ENCODE measurements around the gene NTN3.

NTN3 gene

GRCh38 chr16:2464333-2464732, 6.8 kb upstream of the NTN3 start:
- in situ Hi-C loops (cut with HindIII; ENCODE audit: low sequenced_read_pairs), result no loop called here

DNA sequence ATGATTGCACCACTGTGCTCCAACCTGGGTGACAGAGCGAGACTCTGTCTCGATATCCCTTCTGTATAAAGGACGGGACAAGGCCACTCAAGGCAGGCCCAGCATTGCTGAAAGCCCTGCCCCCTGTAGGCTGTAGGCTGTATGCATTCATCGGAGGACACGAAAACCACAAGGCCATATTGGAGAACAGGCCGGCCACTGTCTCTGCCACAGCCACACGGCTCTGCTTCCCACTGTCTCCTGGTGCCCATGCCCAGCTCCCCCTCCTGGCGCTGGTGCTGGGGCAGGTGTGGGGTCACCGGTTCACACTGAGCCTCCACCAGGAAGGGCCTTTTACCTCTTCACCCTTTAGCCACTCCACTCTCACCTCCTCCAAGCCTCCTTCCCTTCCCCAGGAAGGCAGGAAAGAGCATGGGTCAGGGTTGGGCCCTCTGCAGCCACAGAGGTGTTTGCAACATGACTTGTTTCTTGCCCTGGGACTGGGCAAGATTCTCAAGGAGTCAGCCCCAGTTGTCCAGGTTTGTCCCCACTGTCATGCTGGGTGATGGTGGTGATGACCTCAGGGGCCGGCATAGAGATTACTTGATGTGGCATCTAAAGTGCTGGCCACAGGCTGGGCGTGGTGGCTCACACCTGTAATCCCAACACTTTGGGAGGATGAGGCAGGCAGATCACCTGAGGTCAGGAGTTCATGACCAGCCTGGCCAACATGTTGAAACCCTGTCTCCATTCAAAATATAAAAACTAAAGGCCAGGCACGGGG, 5.3 kb upstream of the NTN3 start:
- in situ Hi-C loops (cut with HindIII; ENCODE audit: low sequenced_read_pairs), result no loop called here

DNA sequence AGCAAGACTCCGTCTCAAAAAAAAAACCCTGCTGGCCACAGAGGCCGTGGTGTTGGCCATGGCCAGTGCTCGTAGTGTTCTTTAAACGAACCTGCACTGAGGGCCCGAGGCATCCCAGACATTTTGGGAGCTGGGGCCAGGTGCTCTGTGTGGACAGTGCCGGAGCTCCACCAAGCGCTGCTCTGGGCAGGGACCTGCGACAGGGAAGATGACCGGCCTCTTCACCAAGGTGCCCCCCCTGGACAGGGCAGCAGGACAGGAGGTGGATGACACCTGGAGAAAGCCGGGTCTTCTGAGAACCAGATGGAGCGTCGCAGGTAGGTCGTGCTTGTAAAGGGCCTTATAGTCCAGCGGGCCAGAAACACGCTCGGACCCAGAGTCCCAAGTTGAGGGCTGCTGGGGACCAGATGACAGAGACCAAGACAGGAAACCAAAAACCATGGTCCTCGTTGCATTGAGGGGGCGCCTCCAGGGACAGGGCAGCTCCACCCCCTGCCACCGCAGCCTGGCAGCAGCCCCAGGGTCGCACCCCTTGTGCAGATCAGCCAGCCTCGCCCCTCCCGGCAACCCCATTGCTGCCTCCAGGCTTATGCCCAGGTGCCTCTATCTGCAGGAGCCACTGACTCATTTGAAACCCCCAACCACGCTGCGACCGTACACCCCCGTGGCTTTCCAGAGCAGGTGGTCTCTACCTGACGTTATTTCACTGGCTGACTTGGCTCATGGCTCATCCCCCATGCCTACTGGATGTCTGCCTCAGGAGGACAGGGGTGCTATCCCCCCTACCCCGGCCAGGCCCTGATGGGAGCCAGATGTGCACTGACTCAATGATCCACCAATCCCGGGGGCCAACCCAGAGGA, 4.2 kb upstream of the NTN3 start:
- in situ Hi-C loops (cut with HindIII; ENCODE audit: low sequenced_read_pairs), result no loop called here

DNA sequence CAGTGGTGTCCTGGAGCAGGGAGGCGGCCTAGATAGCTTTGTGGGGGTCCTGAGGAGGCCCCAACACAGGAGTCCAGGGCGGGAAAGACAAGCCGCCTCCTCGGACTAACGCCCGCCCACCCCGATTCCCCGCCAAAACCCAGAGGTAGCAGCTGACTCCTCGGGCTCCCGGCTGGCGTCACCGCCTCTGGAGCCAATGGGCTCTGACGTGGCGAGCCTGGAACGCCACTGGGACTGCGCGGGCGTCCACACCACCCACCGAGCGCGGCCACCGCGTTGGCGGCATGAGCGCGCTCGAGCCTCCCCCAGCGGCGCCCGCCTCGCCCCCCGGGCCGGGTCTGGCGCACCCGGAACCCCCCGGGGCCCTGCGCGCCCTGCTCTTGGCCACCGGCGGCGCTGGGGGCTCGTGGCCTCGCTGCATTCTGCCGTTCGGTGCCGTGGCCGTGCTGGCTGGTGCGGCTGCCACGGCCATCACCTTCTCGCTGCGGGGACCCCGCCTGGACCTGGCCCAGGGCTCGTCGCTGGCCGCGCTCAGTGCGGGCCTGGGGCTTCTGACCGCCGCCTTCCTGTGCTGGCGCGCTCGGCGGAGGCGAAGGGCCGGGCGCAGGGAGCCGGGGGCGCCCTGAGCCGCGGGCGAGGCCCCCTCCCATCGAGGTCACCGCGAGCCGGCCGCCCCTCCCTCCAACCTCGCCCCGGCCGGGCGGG, 3.4 kb upstream of the NTN3 start:
- in situ Hi-C loops (cut with HindIII; ENCODE audit: low sequenced_read_pairs), result no loop called here

DNA sequence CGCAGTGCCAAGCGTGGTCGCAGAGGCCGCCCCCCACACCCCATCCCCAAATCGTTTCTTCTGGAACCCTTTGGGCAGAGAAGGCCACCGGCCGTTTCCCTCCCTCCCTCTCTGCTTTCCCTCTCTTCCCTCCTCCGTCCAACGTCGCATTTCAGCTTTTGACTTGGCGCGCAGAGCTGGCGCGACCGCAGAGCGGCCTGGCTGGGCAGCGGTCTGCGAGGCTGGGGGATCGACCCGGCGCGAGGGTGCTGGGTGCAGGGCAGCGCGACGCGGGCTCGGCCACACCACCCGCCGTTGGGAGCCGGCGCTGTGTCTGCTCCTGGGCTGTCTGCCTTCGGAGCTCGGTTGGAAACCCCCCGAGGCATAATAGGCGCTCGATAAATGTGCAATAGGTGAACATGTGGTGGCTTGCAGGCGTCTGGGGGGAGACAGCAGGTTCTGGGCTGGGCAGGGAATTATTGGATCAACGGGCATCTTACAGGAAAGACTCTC, 2.8 kb upstream of the NTN3 start:
- in situ Hi-C loops (cut with HindIII; ENCODE audit: low sequenced_read_pairs), result no loop called here

GRCh38 chr16:2468725-2469398, 2.2 kb upstream of the NTN3 start:
- in situ Hi-C loops (cut with HindIII; ENCODE audit: low sequenced_read_pairs), result no loop called here

- in situ Hi-C loops (cut with HindIII; ENCODE audit: low sequenced_read_pairs), result no loop called here
Measured at GRCh38 chr16:2469399-2470233, 1.5 kb upstream of the NTN3 start.

- in situ Hi-C loops (cut with HindIII; ENCODE audit: low sequenced_read_pairs), result no loop called here
Measured at GRCh38 chr16:2470234-2470601, 879 bp upstream of the NTN3 start.

GRCh38 chr16:2470603-2471015, 488 bp upstream of the NTN3 start:
- in situ Hi-C loops (cut with HindIII; ENCODE audit: low sequenced_read_pairs), result no loop called here

GRCh38 chr16:2471653-2472487, 773 bp downstream of the NTN3 start:
- in situ Hi-C loops (cut with HindIII; ENCODE audit: low sequenced_read_pairs), result no loop called here

DNA sequence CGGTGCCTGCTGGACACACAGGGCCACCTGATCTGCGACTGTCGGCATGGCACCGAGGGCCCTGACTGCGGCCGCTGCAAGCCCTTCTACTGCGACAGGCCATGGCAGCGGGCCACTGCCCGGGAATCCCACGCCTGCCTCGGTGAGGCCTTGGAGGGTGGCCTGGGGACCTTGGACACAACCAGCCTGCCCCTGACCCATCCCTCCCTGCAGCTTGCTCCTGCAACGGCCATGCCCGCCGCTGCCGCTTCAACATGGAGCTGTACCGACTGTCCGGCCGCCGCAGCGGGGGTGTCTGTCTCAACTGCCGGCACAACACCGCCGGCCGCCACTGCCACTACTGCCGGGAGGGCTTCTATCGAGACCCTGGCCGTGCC, 1.4 kb downstream of the NTN3 start:
- in situ Hi-C loops (cut with HindIII; ENCODE audit: low sequenced_read_pairs), result no loop called here

DNA sequence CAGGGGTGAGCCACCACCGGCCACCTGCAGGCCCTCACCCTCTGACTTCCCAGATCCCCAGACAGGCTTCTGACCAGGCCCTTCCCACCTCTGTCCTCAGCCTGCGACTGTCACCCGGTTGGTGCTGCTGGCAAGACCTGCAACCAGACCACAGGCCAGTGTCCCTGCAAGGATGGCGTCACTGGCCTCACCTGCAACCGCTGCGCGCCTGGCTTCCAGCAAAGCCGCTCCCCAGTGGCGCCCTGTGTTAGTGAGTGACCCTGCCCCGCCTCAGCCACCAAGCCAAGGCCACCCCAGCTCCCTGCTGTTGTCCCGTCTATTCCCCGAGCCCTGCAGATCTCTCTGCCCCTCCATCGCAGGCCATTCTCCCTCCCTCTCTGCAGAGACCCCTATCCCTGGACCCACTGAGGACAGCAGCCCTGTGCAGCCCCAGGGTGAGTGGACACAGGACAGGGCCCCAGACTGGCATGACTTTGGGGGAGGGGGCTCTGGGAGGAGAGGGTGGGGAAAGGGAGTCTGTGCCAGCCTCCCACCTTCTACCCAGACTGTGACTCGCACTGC, 1.9 kb downstream of the NTN3 start:
- in situ Hi-C loops (cut with HindIII; ENCODE audit: low sequenced_read_pairs), result no loop called here

DNA sequence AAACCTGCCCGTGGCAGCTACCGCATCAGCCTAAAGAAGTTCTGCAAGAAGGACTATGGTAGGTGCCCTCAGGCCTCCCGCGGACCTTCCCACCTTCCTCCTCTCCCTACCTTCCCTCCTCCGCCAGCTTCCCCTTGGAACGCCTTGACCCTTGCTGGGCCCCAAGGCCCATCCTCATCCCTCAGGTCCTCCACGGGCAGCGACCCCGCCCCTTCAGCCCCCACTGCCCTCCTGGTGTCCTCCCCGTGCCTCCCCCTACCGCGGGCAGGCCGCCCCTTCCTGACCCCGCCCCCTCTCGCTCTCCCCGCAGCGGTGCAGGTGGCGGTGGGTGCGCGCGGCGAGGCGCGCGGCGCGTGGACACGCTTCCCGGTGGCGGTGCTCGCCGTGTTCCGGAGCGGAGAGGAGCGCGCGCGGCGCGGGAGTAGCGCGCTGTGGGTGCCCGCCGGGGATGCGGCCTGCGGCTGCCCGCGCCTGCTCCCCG, 2.4 kb downstream of the NTN3 start:
- in situ Hi-C loops (cut with HindIII; ENCODE audit: low sequenced_read_pairs), result no loop called here

DNA sequence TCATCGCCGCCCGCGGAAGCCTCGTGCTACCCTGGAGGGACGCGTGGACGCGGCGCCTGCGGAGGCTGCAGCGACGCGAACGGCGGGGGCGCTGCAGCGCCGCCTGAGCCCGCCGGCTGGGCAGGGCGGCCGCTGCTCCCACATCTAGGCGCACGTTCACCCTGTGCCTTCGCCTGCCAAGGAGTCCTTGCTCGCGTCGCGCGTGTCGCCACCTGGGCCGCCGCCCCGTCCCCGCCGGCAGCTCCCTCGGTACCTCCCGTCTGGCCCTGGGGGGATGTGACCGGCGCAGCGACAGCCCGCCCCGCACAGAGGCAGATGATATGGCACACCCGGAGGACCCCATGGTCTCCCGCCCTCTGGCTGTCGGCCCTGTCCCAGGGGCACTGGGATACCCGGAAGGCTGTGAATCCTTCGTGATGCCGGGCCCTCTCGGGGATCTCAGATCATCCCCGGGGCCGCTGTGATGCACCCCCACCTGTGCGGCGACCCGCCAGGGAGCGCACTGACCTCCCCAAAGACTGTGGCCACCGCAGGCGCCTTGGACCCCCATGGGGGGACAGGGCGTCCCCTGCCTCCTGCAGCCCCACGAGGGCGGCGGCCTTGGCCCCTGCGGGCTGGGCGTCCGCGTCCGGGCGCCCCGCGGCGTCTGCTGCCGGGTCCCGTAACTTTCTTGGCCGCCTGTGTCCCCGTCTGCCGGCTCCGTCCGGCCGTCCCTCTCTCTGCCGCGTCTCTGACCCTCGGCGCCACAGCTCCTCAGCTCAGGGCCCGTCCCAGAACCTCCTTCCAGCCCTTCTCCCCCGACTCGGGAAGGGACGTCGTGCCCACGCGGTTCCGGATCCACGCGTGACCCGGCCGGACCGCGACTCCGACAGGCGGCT, 3.1 kb downstream of the NTN3 start:
- in situ Hi-C loops (cut with HindIII; ENCODE audit: low sequenced_read_pairs), result no loop called here

DNA sequence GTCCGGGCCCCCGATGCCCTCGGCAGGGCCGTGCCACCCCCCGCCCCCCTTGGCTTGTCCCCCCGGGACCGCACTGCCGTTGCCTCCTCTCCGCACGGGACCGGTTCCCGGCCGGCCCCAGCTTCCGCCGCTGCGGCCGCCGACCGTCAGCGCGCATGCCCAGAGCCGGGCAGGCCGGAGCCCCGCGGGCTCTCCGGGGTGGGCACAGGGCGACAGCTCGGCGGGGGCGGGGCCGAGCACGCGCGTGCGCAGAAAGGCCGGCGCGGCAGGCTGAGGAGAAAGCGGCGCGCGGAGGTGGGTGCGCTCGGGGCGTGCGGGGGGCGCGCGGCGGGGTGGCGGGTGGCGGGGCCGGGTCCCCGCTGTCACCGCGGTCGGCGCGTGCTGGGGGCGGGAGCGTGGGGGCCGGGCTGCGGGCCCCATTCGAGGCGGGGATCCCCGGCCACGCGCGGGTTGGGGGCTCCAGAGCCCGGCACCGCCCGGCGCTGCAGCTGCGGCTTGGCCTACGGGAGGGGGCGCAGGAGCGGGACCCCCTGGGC, 3.8 kb downstream of the NTN3 start, which contains the start of gene TBC1D24:
TSS of gene TBC1D24 (plus strand) at position 251 of the 536 bp plus-strand sequence. CDS start 21,022 bp downstream, outside the sequence.
- in situ Hi-C loops (cut with HindIII; ENCODE audit: low sequenced_read_pairs), result no loop called here

GRCh38 chr16:2475413-2476344, 4.6 kb downstream of the NTN3 start:
- in situ Hi-C loops (cut with HindIII; ENCODE audit: low sequenced_read_pairs), result no loop called here

Data from endothelial cell of hepatic sinusoid (primary cell).